H1 (cell line): ENCODE data around the gene FAM177A1.

Experiments
- CTCF ChIP-seq, 3 experiments: IDR thresholded peaks; 1 replicate in 2 of 3; 2 replicates in 1 of 3; pipeline versions ENCODE4 v1.5.1 to v1.6.1; 2011; ENCODE audit warnings: low read length in 3 of 3, mild to moderate bottlenecking in 3 of 3, inconsistent platforms in 2 of 3, low read depth in 1 of 3, moderate library complexity in 1 of 3; ENCODE audit not compliant: insufficient read depth in 1 of 3; ENCODE audit errors: control extremely low read depth in 1 of 3
- EP300 ChIP-seq, 2 experiments: IDR thresholded peaks; 1 replicate in 1 of 2; 2 replicates in 1 of 2; pipeline ENCODE4 v1.6.1; 2011 to 2012; ENCODE audit warnings: low read depth in 2 of 2, low read length in 2 of 2, mild to moderate bottlenecking in 2 of 2, borderline replicate concordance in 1 of 2, inconsistent platforms in 1 of 2, moderate library complexity in 1 of 2
- GTF2F1 ChIP-seq: IDR thresholded peaks from 2 replicates; pipeline ENCODE4 v1.6.1; 2012; ENCODE audit warnings: low read depth, low read length, improper control_type of control experiment, borderline replicate concordance
- MAFK ChIP-seq: IDR thresholded peaks from 2 replicates; pipeline ENCODE4 v1.6.1; 2012; ENCODE audit warnings: low read depth, mild to moderate bottlenecking, improper control_type of control experiment, low read length
- POLR2AphosphoS5 ChIP-seq: IDR thresholded peaks from 2 replicates; pipeline ENCODE4 v1.6.1; 2011; ENCODE audit warnings: low read depth, low read length
- RBBP5 ChIP-seq: IDR thresholded peaks from 2 replicates; pipeline ENCODE4 v1.7.1; 2012; ENCODE audit warnings: low read depth, mild to moderate bottlenecking, inconsistent platforms, low read length, moderate library complexity, borderline replicate concordance
- SP1 ChIP-seq: IDR thresholded peaks from 2 replicates; pipeline ENCODE4 v1.6.1; 2011; ENCODE audit warnings: low read depth, low read length
- TBP ChIP-seq: IDR thresholded peaks from 2 replicates; pipeline ENCODE4 v1.6.1; 2011; ENCODE audit warnings: low read depth, low read length, improper control_type of control experiment
- YY1 ChIP-seq: IDR thresholded peaks from 2 replicates; pipeline ENCODE4 v1.6.1; 2011; ENCODE audit warnings: low read depth, mild to moderate bottlenecking, low read length

- TF ChIP-seq SP1 (no peak), RBBP5 (no peak), CTCF (IDR thresholded peaks at IDR 0.05; ENCODE audit: control extremely low read depth in 1 of 3, insufficient read depth in 1 of 3, low read depth in 1 of 3, low read length in 3 of 3) (no peak), EP300 (IDR thresholded peaks at IDR 0.05; ENCODE audit: borderline replicate concordance in 1 of 2, low read depth in 2 of 2, low read length in 2 of 2) (no peak), YY1 (no peak), TBP (no peak), MAFK (no peak), GTF2F1 (no peak), POLR2AphosphoS5 (no peak)
Observed at GRCh38 chr14:34999500-34999899, 46.6 kb upstream of the FAM177A1 start.
